Caco-2 (cell line): ENCODE measurements around the gene THOC6. TPM values are rescaled to one million over a fixed set of nuclear protein-coding genes. Genes with fewer than 3 reads are reported as not detected.

ENCODE experiments used
- BruUV-seq: library from RNA; stranded (reverse); fragments of 400-500 nt; replicated peaks from 2 replicates; lab custom pipeline; 2021; lab: Mats Ljungman, UMichigan
- CTCF ChIA-PET: fragments of 300-600 bp; sonication (Branson Sonifier 250); formaldehyde crosslinking; loops from one replicate; lab custom pipeline; 2022; ENCODE audit warnings: antibody characterized with exemption; lab: Charles Lee
- POLR2A ChIA-PET: fragments of 300-600 bp; sonication (Branson Sonifier 250); formaldehyde crosslinking; loops from one replicate; lab custom pipeline; 2022; ENCODE audit warnings: antibody characterized with exemption; lab: Charles Lee
- DNase-seq, 2 experiments: peaks; one replicate each; pipeline versions ENCODE4 v3.0.0 to v3.0.0-alpha.2; 2020 to 2022
- H3K27me3 ChIP-seq: replicated peaks from 2 replicates; pipeline ENCODE4 v1.6.0; 2011; ENCODE audit warnings: low read length; ENCODE audit not compliant: control insufficient read depth, insufficient read depth
- H3K36me3 ChIP-seq: 2 replicates; pipeline ENCODE4 v1.5.1; 2011; ENCODE audit warnings: low read length; ENCODE audit not compliant: control insufficient read depth, insufficient read depth
- H3K4me1 ChIP-seq: fragments of 250-450 bp; sonication (Bioruptor Pico); 2 replicates; pipeline ENCODE4 v1.5.1; 2020; ENCODE audit warnings: mild to moderate bottlenecking
- H3K4me3 ChIP-seq: 2 replicates; pipeline ENCODE4 v1.5.1; 2011; ENCODE audit warnings: low read depth, mild to moderate bottlenecking, control low read depth, low read length
- H3K9me3 ChIP-seq: fragments of 250-450 bp; sonication (Bioruptor Pico); 2 replicates; pipeline ENCODE4 v1.5.1; 2020; ENCODE audit warnings: mild to moderate bottlenecking, moderate library complexity
- H3K27ac Mint-ChIP-seq: one replicate; pipeline ENCODE4 v1.8.0; 2022; ENCODE audit warnings: mixed read lengths; ENCODE audit not compliant: unreplicated experiment
- H3K27me3 Mint-ChIP-seq: one replicate; pipeline ENCODE4 v1.8.0; 2022; ENCODE audit warnings: mixed read lengths; ENCODE audit not compliant: insufficient read depth, unreplicated experiment
- H3K36me3 Mint-ChIP-seq: one replicate; pipeline ENCODE4 v1.8.0; 2022; ENCODE audit warnings: mild to moderate bottlenecking, mixed read lengths; ENCODE audit not compliant: insufficient read depth, unreplicated experiment
- H3K4me1 Mint-ChIP-seq: one replicate; pipeline ENCODE4 v1.8.0; 2022; ENCODE audit warnings: low read depth, mixed read lengths; ENCODE audit not compliant: unreplicated experiment
- H3K4me3 Mint-ChIP-seq: one replicate; pipeline ENCODE4 v1.8.0; 2022; ENCODE audit warnings: mild to moderate bottlenecking, moderate library complexity, mixed read lengths; ENCODE audit not compliant: unreplicated experiment
- H3K9me3 Mint-ChIP-seq: one replicate; pipeline ENCODE4 v1.8.0; 2022; ENCODE audit warnings: mixed read lengths; ENCODE audit not compliant: unreplicated experiment
- intact Hi-C: fragments of 100-400 bp; cut with micrococcal nuclease; formaldehyde crosslinking; loops from one replicate; pipeline ENCODE4 v1.10.0; 2022; ENCODE audit not compliant: unreplicated experiment
- total RNA-seq: library from RNA; stranded (reverse); gene quantifications from 2 replicates; pipeline ENCODE4 v1.2.3, GENCODE V29; 2022
- TF ChIP-seq, protein P1 (sequence below), 2 experiments: fragments of 200-600 bp in 1 of 2; IDR thresholded peaks; 1 replicate in 1 of 2; 2 replicates in 1 of 2; pipeline versions ENCODE4 v1.5.1 to v1.8.0; 2011 to 2022; ENCODE audit warnings: antibody characterized with exemption in 1 of 2, control low read depth in 1 of 2, inconsistent platforms in 1 of 2, low read depth in 1 of 2, low read length in 1 of 2, mild to moderate bottlenecking in 1 of 2, moderate library complexity in 1 of 2; ENCODE audit not compliant: insufficient read depth in 1 of 2, severe bottlenecking in 1 of 2, unreplicated experiment in 1 of 2

Gene THOC6
- total RNA-seq, 1 experiment from 2014 or later = 48.0 TPM

DNA sequence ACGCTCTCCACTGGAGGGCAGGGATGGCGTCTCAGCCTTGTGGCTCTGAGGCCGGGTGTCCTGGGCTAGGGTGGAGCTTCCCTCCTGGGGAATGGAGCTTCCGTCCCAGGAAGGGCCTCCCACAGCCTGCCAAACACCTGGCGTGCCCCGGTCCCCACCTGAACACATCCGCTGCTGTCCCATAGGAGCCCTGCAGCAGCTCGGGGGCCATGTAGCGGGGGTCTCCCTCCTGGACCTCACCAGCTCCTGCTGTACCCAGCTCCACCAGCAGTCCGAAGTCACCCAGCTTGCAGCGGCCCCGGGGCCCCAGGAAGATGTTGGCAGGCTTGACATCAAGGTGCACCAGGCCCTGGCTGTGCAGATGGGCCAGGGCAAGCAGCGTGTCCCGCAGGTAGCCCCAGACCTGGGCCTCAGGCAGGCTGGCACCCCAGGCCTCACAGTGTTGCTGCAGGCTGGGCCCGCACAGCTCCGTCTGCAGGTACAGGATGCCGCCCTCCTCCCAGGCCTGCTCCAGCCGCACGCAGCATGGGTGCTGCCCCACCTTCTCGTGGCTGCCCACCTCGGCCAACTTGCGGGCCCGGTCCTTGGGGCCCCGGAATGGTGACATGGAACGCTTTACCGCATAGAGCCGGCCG is 48.6 kb upstream of the THOC6 start:
- no peaks in the 10 kb centered on the region for H3K4me1 Mint-ChIP-seq
- no peaks in the 10 kb centered on the region for H3K9me3 Mint-ChIP-seq
- BruUV-seq = no TSS peak
- H3K36me3 Mint-ChIP-seq = peaks cover 42% of the 10 kb centered on the region
- H3K27ac Mint-ChIP-seq = no peak overlapping the region
- intact Hi-C loops = no loop called here
- ChIA-PET CTCF (no interaction called here), POLR2A (no interaction called here)
- DNase-seq = no peak
- TF ChIP-seq, protein P1, sequence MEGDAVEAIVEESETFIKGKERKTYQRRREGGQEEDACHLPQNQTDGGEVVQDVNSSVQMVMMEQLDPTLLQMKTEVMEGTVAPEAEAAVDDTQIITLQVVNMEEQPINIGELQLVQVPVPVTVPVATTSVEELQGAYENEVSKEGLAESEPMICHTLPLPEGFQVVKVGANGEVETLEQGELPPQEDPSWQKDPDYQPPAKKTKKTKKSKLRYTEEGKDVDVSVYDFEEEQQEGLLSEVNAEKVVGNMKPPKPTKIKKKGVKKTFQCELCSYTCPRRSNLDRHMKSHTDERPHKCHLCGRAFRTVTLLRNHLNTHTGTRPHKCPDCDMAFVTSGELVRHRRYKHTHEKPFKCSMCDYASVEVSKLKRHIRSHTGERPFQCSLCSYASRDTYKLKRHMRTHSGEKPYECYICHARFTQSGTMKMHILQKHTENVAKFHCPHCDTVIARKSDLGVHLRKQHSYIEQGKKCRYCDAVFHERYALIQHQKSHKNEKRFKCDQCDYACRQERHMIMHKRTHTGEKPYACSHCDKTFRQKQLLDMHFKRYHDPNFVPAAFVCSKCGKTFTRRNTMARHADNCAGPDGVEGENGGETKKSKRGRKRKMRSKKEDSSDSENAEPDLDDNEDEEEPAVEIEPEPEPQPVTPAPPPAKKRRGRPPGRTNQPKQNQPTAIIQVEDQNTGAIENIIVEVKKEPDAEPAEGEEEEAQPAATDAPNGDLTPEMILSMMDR (IDR thresholded peaks at IDR 0.05; ENCODE audit: insufficient read depth in 1 of 2, low read depth in 1 of 2, low read length in 1 of 2, severe bottlenecking in 1 of 2, unreplicated experiment in 1 of 2) = no peak
- H3K4me1 ChIP-seq = peaks cover 4% of the 10 kb centered on the region; the same call in 1 of the 2 replicates
- no peak overlapping the region for H3K4me3 ChIP-seq
- no peaks in the 10 kb centered on the region for H3K27me3 Mint-ChIP-seq
- H3K27me3 ChIP-seq = no peaks in the 10 kb centered on the region
- H3K36me3 ChIP-seq = no peaks in the 10 kb centered on the region; the same call in 1 of the 2 replicates
- no peaks in the 10 kb centered on the region for H3K9me3 ChIP-seq
- no peak overlapping the region for H3K4me3 Mint-ChIP-seq

- no peaks in the 10 kb centered on the region; the same call in 1 of the 2 replicates for H3K36me3 ChIP-seq
- ChIA-PET CTCF (no interaction called here), POLR2A (no interaction called here)
- intact Hi-C loops = no loop called here
- peaks cover 8% of the 10 kb centered on the region for H3K4me1 ChIP-seq
- Mint-ChIP-seq H3K36me3 (peaks cover 42% of the 10 kb centered on the region), H3K4me3 (no peak overlapping the region), H3K4me1 (no peaks in the 10 kb centered on the region), H3K9me3 (no peaks in the 10 kb centered on the region), H3K27me3 (no peaks in the 10 kb centered on the region), H3K27ac (no peak overlapping the region)
- no peaks in the 10 kb centered on the region for H3K27me3 ChIP-seq
- TF ChIP-seq, protein P1 (IDR thresholded peaks at IDR 0.05; ENCODE audit: insufficient read depth in 1 of 2, low read depth in 1 of 2, low read length in 1 of 2, severe bottlenecking in 1 of 2, unreplicated experiment in 1 of 2) = no peak
- DNase-seq = no peak
- no TSS peak for BruUV-seq
- no peaks in the 10 kb centered on the region for H3K9me3 ChIP-seq
- H3K4me3 ChIP-seq = no peak overlapping the region
These were observed 47.6 kb upstream of the THOC6 start for GRCh38 chr16:2976201-2976600.

DNA sequence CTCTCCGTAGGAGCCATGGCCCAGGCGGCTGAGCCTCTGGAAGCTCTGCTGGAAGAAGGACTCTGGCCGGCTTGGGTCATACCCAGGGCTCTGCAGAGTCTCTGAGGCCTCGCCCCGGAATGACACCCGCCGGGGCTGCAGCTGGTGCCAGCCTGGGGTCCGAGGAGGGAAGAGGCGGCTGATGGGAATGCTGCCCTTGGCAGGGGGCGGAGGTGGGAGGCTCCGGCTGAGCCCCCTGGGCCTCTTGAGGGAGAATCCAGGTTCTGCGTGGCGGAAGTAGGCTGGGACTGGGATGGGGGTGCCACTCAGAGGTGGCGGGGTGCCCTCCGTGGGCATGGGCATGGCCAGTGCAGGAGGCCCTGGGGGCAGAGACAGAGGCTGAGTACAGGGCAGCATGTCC is 47.2 kb upstream of the THOC6 start:
- no peaks in the 10 kb centered on the region for H3K27me3 Mint-ChIP-seq
- CTCF ChIA-PET = no interaction called here
- POLR2A ChIA-PET = no interaction called here
- TF ChIP-seq, protein P1 (IDR thresholded peaks at IDR 0.05; ENCODE audit: insufficient read depth in 1 of 2, low read depth in 1 of 2, low read length in 1 of 2, severe bottlenecking in 1 of 2, unreplicated experiment in 1 of 2) = no peak
- no TSS peak for BruUV-seq
- DNase-seq = no peak
- Histone ChIP-seq H3K36me3 (no peaks in the 10 kb centered on the region; the same call in 1 of the 2 replicates), H3K9me3 (no peaks in the 10 kb centered on the region), H3K27me3 (no peaks in the 10 kb centered on the region), H3K4me3 (no peak overlapping the region), H3K4me1 (peaks cover 11% of the 10 kb centered on the region)
- no peak overlapping the region for H3K27ac Mint-ChIP-seq
- H3K36me3 Mint-ChIP-seq = peaks cover 39% of the 10 kb centered on the region
- H3K4me3 Mint-ChIP-seq = no peak overlapping the region
- H3K4me1 Mint-ChIP-seq = no peaks in the 10 kb centered on the region
- H3K9me3 Mint-ChIP-seq = no peaks in the 10 kb centered on the region
- intact Hi-C loops = no loop called here
